Measurements from ENCODE around the gene CTPS2. TPM values are rescaled to one million over a fixed set of nuclear protein-coding genes. Genes with fewer than 3 reads are reported as not detected.
"Not testable (repeated sequence)": the region's sequence is repeated elsewhere in the genome, so short reads cannot be mapped to it uniquely, and the experiment has no call there.

The CTPS2 gene
- total RNA-seq, 1 donor from 2014 or later = 9.9 TPM

GRCh38 chrX:16737024-16737423 is 24.6 kb upstream of the CTPS2 start:
- no peaks in the 10 kb centered on the region for H3K9me3 Mint-ChIP-seq
- H3K27me3 Mint-ChIP-seq = no peaks in the 10 kb centered on the region
- DNase-seq (no peak), ATAC-seq (ENCODE audit: low read depth) (no peak)
- H3K27ac Mint-ChIP-seq = no peak overlapping the region
- H3K4me3 Mint-ChIP-seq = no peak overlapping the region
- POLR2A ChIA-PET = no interaction called here
- TF ChIP-seq CTCF (IDR thresholded peaks at IDR 0.05) = no peak
- intact Hi-C loops (cut with micrococcal nuclease) = no loop called here
- CTCF ChIA-PET = no interaction called here
- H3K36me3 Mint-ChIP-seq (ENCODE audit: low read depth) = peaks cover 43% of the 10 kb centered on the region
- no peaks in the 10 kb centered on the region for H3K4me1 Mint-ChIP-seq

GRCh38 chrX:16733013-16733412 is 20.5 kb upstream of the CTPS2 start:
- Mint-ChIP-seq H3K4me3 (no peak overlapping the region), H3K27me3 (no peaks in the 10 kb centered on the region), H3K27ac (no peak overlapping the region), H3K9me3 (no peaks in the 10 kb centered on the region), H3K4me1 (no peaks in the 10 kb centered on the region), H3K36me3 (ENCODE audit: low read depth) (peaks cover 24% of the 10 kb centered on the region)
- ChIA-PET CTCF (no interaction called here), POLR2A (no interaction called here)
- DNase-seq (no peak), ATAC-seq (ENCODE audit: low read depth) (no peak)
- intact Hi-C loops (cut with micrococcal nuclease) = no loop called here
- TF ChIP-seq CTCF (IDR thresholded peaks at IDR 0.05) = no peak

- Mint-ChIP-seq H3K9me3 (no peaks in the 10 kb centered on the region), H3K36me3 (ENCODE audit: low read depth) (peaks cover 8% of the 10 kb centered on the region), H3K4me1 (peaks cover 4% of the 10 kb centered on the region), H3K27ac (no peak overlapping the region), H3K4me3 (no peak overlapping the region), H3K27me3 (no peaks in the 10 kb centered on the region)
- intact Hi-C loops (cut with micrococcal nuclease) = no loop called here
- ATAC-seq (ENCODE audit: low read depth) (no peak), DNase-seq (no peak)
- TF ChIP-seq CTCF (IDR thresholded peaks at IDR 0.05) = no peak
- ChIA-PET CTCF (no interaction called here), POLR2A (no interaction called here)
These were observed 18.0 kb upstream of the CTPS2 start for GRCh38 chrX:16730450-16730849.

DNA sequence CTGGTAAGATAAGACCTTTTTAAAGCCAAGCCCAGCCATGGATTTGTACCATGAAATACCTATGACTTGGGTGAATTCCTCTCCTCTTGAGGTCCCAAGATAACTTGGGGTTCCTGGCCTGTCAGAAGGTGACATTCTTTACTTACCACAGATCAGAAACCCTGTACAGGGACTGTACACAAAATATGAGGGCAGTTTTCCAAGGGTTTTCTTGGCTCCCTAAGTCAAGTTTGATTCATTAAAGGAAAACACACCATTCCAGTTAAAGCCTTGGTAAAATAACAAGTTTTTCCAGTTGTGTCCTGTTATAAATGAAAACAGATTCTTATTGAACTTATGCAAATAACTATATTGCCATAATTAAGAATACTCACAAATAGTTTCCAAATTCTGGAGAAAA is 15.2 kb upstream of the CTPS2 start:
- no peak for ATAC-seq (ENCODE audit: low read depth)
- ChIA-PET POLR2A (no interaction called here), CTCF (no interaction called here)
- no peak overlapping the region for H3K4me3 Mint-ChIP-seq
- H3K4me1 Mint-ChIP-seq = peaks cover 12% of the 10 kb centered on the region
- H3K9me3 Mint-ChIP-seq = no peaks in the 10 kb centered on the region
- no peak overlapping the region for H3K27ac Mint-ChIP-seq
- DNase-seq = no peak
- H3K27me3 Mint-ChIP-seq = no peaks in the 10 kb centered on the region
- no peak for TF ChIP-seq CTCF (IDR thresholded peaks at IDR 0.05)
- H3K36me3 Mint-ChIP-seq (ENCODE audit: low read depth) = peaks cover 7% of the 10 kb centered on the region
- intact Hi-C loops (cut with micrococcal nuclease) = no loop called here

DNA sequence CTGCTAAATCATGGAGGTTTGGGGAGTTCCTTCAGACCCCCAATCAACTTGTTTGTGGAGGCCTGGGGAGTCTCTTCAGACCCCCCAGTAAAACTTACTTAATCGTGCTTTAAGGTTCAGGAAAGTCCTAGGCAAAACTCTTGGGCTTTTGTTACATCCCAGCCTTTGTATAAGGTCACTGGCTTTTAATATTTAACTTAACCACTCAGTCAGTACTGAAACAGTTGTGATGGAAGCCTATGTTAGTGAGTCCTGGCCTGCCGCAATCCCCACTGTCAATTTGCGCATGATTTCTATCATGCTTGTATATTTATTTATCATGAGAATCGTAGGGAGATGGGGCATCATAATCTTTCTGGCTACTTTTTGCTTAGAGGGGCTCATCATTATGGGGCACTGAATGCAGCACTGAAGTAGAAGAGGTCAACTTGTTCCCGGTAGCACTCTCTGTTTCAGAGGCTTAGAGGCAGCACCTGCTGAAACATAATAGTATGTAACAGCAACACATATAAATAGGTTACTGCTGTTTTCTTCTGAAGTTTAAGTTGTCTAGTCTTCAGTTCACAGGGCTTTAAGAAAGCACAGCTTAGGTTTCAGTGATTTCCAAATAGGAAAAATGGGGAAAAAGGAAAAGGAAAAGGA is 14.0 kb upstream of the CTPS2 start:
- H3K27ac Mint-ChIP-seq; intact Hi-C loops (cut with micrococcal nuclease); POLR2A ChIA-PET; H3K9me3 Mint-ChIP-seq; H3K4me3 Mint-ChIP-seq; CTCF ChIA-PET; H3K27me3 Mint-ChIP-seq; ATAC-seq (ENCODE audit: low read depth); DNase-seq; H3K36me3 Mint-ChIP-seq (ENCODE audit: low read depth): not testable (repeated sequence)
- H3K4me1 Mint-ChIP-seq = peaks cover 12% of the 10 kb centered on the region

DNA sequence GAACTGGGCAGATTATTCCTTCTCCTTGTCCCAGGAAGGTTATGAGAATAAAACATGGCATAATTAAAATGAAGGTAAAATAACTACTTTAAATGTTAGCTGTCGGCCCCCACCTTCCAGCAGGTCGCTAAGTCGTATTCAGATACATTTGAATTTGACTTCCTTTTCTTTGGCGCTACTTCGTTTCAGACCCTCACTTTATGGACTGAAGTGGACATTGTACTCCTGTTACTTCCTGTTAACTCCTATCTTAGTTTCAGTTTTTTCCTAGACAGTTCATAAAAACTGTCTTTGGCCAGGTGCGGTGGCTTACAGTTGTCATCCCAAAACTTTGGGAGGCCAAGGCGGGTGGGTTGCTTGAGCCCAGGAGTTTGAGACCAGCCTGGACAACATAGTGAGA is 12.6 kb upstream of the CTPS2 start:
- POLR2A ChIA-PET = no interaction called here

More for the DNA sequence above, 12.6 kb upstream of the CTPS2 start:
- Mint-ChIP-seq H3K4me3 (no peak overlapping the region), H3K27ac (no peak overlapping the region), H3K36me3 (ENCODE audit: low read depth) (peaks cover 8% of the 10 kb centered on the region), H3K9me3 (no peaks in the 10 kb centered on the region), H3K27me3 (no peaks in the 10 kb centered on the region), H3K4me1 (peaks cover 20% of the 10 kb centered on the region)
- DNase-seq = no peak
- intact Hi-C loops (cut with micrococcal nuclease) = no loop called here
- CTCF ChIA-PET = no interaction called here
- TF ChIP-seq CTCF (IDR thresholded peaks at IDR 0.05) = no peak
- ATAC-seq (ENCODE audit: low read depth) = no peak
